GM19239 (cell line): ENCODE measurements around the gene CCDC150.

Experiments used
- DNase-seq: peaks from one replicate; pipeline ENCODE4 v3.0.0; 2011; ENCODE audit warnings: low spot score; ENCODE audit not compliant: insufficient read length
- FAIRE-seq: peaks from 2 replicates; lab custom pipeline; 2011; peaks lifted over from hg19 to GRCh38; lab: Jason Lieb, UNC

CCDC150 gene

DNA sequence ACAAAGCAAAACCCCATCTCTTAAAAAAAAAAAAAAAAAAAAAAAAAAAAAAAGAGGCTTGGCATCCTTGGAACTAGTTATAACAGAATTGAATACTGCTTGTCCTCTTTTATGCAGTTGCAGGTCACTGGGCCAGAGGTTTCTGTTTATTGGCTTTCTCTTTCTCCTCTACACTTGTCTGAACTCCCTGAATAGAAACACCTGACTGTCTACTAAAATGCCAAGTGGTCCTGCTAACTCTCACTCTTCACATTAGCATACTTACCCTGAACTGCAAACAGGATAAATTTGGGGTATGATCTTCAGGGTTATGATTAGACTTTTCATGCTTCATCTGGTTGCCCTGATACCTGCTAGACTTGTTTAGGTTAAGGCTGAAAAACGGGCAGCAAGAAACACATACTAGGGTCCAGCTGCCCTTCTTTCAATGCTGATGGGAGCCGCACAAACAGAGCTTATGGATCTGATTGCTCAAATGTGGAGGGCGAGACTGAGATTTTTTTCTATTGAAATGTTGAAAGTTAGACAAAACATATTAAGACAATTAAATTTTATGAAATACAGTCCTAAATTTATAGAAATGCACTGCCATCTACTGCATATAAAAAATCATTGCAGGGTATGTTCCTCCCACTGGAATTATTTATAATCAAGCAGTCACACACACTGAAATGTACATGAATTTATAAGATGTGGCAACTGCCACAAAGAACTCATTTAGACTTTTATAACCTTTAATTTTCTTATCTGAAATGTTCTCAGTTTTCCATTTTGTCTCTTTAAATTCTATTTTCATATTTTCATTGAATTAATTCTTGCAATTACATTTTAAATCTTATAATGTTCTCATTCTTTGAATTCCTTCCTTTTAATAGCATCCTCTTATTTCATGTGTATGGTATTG lies 119.2 kb downstream of the CCDC150 start:
- FAIRE-seq (no peak), DNase-seq (no peak)

DNA sequence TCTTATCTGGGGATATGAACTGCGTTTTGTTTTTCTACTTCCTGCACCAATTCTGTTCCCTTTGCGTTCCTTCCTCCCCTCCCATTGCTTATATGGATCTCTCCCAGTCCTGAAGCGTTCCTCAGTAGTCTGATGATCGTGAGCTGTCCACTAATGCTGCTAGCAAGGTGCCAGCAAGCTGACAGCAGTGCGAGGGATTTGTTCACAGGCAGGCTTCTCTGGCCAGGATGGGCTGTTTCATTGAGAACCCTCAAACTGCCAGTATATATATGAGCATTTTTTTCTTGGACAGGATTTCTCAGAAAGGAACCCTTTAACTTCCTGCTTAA lies 119.8 kb downstream of the CCDC150 start:
- DNase-seq (no peak), FAIRE-seq (no peak)

DNA sequence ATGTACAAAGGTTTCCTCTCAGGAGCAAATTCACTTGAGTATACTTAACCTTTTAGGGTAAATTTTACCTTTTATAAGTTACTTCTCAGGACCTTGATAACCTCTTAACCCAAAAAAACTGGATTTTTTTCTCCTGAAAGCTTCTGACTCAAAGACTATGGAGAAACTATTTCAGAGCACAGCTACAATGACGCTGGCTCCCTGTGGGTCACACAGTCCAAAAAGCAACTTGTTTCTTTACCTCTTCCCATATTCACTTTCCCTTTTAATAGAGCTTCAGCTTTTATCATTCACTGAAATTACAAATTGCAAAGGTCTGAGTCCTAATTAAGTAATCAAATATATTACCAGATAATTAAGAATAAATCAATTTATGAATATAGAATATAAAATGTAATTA lies 127.6 kb downstream of the CCDC150 start:
- no peak for FAIRE-seq
- no peak for DNase-seq
